Activated CD4-positive, alpha-beta T cell treated with anti-CD3 and anti-CD28 coated beads, Interleukin-10, Interleukin-2, amounts not matched to agents 100 ng/mL and 50 ng/mL, durations not matched to agents 16 hours and 8 hours (primary cell): ENCODE data around the gene OSBPL7.

Experiments
- DNase-seq: peaks from one replicate; pipeline ENCODE4 v3.0.0-alpha.2; 2020

The OSBPL7 gene, protein sequence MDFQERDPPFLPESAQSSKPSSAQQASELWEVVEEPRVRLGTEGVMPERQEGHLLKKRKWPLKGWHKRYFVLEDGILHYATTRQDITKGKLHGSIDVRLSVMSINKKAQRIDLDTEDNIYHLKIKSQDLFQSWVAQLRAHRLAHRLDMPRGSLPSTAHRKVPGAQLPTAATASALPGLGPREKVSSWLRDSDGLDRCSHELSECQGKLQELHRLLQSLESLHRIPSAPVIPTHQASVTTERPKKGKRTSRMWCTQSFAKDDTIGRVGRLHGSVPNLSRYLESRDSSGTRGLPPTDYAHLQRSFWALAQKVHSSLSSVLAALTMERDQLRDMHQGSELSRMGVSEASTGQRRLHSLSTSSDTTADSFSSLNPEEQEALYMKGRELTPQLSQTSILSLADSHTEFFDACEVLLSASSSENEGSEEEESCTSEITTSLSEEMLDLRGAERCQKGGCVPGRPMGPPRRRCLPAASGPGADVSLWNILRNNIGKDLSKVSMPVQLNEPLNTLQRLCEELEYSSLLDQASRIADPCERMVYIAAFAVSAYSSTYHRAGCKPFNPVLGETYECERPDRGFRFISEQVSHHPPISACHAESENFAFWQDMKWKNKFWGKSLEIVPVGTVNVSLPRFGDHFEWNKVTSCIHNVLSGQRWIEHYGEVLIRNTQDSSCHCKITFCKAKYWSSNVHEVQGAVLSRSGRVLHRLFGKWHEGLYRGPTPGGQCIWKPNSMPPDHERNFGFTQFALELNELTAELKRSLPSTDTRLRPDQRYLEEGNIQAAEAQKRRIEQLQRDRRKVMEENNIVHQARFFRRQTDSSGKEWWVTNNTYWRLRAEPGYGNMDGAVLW

DNA sequence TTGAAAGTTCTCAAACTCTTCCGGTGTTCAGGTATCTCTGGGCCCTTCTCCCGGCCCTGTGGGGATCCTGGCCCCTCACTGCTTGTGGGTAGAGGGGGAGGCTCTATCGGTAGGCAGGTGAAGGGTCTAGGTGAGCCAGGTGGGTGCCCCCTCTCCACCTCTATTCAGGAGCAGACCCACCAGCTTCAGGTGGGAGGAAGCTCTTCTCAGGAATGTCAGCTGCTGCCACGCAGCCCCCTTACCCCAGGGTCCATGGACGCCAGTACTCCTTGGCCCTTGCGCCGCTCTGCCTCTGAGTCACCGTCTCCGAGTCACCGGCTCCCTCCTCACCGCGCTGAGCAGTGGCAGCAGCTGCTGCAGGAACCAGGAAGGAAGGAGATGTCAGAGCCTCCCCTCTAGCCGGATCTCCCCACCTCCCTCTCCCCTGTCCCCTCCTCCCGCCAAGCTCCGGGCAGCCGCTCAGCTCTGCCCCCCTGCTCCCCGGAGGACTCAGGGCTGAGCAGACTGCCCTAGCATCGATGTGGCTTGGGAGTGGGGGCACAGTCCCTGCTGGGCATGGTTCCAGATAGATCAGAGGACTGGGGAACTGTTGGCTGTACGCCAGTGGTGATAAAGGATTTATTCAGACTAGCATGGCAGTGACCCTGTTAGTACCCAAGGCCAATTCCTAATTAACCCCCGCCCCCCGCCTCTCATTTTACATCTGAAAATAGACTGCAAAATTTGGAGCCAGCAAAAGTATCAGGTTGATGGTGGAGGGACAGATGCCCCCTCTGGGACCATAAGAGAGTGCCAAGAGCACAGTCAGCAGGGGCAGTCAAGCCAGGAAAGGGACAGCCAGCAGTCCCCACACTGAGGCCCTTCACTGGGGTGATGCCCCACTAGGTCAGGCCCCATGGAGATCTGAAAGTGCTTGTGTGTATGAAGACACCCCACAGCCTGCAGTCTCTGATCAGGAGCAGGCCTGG lies at the start of gene OSBPL7:
TSS of gene OSBPL7 (minus strand) at position 371 of the 968 bp plus-strand sequence. CDS start 1,516 bp downstream, outside the sequence.
- peak; percentile 85 for DNase-seq

DNA sequence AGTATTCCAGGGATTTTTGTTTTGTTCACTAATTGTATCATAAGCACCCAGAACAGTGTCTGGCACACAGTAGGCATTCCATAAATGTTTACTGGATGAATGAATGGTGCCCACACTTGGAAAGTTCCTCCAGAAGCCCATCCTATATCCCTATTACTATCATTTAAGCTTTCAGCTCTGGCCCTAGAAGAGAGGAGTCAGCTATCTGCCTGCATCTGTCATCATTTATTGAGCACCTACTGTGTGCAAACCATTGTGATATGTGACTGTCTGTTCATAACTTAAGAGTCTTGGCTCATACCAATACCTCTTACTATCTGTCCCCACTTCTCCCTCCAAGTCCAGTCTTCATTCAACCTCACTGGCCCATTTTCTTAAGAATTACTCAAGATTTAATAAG lies 49.5 kb upstream of the OSBPL7 start:
- no peak for DNase-seq

DNA sequence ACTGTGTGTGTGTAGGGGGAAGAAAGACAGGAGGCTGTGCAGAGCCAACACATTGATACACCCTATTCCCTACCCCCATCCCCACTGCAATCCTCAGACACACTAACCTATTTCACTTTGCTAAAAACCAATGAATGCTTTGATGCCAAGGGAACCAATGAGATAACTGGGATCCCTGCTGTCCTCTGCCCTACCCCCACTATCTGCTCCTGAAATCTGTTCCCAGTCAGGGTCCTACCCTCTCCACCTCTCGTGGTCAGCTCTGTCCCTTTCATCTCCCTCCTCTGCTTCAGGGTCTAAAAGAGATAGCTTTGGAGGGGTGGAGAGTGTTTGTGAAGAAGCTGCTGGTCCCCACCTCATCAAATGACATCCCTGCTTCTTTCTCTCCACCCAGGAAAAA lies 48.5 kb upstream of the OSBPL7 start:
- DNase-seq: no peak

DNA sequence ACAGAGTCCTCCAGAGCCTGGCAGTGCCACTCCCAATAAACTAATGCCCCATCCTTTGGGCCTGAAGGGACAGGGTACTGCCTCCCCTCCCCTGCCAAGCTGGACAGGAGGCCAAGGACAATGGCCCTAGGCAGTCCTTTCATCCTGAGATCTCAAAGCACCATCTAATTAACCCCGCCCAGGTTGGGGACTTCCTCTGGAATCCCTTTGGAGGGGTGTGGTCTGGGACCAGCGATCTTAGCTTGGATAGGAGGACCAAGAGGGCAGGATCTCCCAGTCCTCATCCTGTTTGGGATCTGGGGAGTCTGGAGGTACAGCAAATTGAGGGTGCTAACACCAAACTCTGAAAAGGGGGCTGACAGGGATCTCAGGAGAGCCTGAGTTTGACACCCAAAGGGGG lies 47.5 kb upstream of the OSBPL7 start:
- no peak for DNase-seq

DNA sequence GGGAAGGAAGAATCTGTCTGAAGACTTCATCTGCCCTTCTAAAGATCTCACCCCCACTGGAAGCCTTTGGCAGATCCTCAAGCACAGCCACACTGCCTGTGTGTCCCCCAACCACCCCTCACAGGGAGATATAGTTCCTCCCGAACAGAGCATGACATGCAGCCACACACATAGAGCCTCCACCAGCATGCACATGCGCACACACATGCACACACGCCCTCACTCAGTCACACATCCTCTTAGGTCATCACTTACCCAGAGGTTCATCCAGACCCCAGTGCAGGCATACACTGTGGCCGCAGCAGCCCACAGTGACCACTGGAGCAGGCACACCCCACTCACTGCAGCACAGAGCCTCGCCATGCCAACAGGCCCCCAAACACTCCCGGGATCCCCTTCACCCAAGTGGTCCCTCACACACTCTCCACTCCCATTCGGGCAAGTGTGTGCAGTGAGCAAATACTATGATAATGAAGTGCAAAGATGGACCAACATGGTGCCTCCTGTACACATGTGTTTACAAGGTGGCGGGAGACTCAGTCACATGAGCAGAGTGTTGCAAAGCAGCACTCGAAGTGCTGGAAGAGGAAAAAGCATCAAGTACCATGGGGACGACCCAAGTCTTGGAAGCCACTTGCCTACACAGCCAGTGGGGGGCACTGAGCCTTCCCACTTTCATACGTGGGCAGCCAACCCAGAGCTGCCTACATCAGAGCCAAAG lies 46.4 kb upstream of the OSBPL7 start:
- DNase-seq: no peak

DNA sequence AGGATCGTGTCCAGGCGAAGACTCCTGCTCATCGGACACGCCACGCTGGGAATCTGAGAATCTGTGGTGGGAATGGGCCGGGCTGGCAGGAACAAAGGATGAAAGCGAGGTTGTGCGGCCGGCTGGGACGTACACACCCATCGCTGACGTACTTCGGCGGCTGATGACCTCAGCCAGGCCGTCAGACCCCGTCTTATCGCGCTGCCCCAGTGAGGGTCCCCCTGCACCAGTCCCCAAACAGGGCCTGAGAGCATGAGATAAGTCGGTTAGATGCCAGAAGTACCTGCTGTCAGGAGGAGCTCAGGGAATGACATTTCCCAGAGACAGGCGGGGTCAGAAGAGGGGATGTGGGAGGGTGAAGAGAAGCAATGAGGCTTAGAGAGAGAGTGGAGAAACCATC lies 45.3 kb upstream of the OSBPL7 start:
- no peak for DNase-seq

DNA sequence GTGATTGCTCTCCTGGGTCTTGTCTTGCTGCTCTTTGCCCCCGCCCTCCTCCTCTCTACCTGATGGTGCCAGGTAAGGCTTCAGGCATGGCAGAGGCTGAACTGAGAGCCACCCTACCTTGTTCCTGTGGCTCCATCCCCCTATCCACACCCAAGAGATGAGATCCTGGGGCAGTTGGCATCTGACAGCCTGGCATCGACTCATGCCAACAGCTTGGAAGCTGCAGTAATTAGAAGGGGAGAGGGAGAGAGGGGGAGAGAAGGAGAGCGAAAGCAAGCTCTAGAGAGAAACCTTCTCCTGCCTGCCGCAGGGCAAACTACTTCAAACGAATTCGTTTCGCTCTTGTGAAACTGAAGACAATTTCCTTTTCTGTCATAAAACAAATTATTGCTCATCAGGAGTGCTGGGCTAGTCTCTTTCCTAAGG lies 43.2 kb upstream of the OSBPL7 start:
- DNase-seq: peak; percentile 66

DNA sequence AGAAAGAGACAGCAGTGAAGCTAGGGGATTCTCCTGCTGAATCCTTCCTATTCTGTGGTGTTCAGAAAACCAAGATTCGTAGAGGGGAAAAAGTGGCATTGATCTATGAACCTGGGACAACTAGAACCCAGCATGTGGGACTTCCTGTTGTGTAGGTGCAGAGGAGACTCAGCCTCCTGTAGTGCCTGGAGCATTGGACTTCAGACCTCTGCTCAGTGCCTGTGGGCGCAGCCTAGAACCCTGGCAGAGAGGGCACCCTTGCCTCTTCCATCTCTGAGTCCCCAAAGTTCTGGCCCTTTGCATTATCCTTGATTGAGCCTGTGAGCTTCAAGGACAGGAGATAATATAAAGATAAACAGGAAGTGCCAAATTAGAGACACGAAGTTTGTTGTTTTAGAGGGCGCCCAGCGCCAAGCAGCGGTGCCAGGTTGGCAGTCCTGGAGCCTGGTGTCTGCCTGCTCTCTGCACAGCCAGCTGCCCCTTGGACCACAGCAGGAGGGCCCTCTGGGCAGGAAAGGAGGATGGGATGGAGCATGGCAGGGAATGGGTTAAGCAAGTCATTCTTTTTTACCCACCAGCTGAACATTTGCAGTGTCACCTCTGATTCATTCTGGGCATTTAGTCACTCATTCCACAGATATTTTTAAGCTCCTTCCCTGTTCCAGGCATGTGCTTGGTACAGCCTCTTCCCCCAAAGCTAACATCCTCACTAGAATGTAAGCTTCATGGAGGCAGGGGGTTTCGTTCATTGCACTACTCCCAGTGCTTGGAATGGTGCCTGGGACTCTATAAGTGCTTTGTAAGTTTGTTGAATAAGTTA lies 41.2 kb upstream of the OSBPL7 start:
- no peak for DNase-seq

DNA sequence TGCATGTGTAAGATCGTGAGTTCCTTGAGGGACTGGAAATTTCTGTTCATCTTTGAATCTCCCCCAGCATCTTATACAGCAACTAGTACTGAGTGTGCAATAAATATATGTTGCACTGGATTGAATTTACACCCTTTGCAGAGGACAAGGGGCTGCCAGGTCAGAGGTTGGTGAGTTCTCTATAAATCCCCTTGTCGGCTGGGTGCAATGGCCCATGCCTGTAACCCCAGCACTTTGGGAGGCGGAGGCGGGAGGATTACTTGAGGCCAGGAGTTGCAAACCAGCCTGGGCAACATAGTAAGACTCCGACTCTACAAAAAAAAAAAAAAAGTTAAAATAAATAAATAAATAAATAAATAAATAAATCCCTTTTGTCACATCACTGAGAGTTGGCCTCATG lies 38.8 kb upstream of the OSBPL7 start:
- DNase-seq: no peak

DNA sequence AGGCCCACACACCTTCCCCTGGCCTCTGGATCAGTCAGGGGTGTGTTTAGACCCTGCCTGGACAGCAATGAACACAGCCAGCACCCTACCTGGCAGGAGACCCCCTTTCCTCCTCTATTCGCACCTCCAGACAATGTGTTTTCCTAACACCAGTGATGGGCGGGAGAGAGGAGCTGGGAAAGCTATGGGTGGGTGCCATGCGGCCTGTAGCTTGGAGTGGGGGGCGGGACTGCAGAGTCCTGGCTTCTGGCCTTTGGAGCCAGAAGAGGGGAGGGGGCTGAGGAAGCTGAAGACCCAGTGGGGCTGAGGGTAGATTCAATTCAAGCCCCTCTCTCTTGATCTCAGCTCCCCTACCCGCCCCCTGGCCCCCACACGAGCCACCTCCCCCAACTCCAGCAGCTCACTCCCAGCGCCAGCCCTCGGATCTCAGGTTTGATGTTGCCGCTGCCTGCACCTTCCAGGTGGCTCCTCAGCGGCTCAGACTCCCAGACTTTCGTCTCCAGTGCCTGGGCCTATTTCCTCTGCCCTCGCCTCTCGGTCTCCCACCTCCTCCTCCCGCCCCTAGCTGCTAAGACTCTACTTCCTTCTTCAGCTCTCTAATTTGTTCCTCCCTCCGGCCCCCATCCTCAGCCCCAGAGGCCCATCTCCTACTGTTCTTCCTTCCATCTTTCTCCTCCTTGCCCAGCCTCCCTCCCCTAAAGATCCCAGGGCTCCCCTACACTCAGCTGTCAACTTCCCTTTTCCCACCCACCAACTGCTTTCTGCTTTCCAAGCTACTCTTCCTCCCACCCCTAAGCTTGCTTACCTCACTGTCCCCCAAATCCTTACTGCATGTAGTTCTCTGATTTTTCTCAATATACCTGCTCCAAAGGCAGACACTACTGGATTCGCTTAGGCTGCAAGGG lies 36.2 kb upstream of the OSBPL7 start:
- no peak for DNase-seq

DNA sequence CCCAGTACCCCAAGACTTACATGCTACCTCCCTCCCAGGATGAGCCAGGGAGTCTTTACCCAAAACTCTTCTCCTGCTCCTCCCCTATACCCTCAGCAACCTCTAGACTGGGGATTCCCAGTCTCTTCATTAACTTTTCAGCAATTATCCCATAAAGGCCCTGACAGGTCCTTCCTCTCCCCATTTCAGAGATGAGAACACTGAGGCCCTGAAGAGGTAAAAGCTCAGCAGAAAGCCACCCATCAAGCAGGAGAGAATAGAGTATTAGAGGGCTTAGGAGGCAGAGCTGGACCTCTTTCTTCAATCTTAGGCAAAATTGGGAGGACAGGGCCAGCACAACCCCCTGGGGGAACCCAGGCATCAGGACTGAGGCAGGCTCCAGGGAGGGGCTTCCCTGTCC lies 35.2 kb upstream of the OSBPL7 start:
- no peak for DNase-seq

DNA sequence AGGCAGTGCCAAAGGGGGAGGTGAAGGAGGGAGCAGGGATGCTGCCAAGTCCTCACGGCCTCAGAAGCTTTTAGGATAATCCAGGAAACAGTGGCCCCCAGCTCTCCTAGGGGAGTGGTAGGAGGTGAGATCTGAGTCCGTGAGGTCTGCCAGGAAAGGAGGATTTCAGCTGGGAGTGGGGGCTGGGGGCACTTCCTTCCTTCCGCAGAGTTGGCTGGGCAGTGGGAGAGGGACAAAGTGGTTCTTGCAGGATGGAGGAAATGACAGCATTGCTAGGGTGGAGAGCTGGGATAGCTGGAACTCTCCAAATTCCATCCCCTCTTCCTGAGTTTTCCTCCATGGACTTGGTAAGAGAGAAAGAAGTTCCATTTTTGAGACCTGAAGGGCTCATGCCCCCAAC lies 34.1 kb upstream of the OSBPL7 start:
- DNase-seq: no peak

DNA sequence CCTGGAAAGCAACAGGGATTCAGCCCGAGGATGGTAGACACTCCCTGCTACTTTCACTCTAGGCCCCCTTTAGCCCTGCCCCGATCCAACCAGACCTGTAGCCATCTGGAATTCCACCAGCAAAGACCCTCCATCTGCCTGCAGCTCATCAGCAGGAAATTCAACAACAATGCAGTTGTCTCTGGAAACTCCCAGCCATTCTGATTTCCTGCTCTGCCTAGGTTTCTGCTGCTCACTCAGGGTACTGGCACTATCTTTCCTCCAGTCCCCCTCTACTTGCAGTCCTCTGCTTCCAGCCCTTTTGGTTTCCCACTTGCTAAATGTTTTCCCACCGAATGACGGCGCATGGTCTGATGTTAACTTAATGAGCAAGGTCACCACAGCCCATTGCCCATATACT lies 32.0 kb upstream of the OSBPL7 start:
- no peak for DNase-seq

DNA sequence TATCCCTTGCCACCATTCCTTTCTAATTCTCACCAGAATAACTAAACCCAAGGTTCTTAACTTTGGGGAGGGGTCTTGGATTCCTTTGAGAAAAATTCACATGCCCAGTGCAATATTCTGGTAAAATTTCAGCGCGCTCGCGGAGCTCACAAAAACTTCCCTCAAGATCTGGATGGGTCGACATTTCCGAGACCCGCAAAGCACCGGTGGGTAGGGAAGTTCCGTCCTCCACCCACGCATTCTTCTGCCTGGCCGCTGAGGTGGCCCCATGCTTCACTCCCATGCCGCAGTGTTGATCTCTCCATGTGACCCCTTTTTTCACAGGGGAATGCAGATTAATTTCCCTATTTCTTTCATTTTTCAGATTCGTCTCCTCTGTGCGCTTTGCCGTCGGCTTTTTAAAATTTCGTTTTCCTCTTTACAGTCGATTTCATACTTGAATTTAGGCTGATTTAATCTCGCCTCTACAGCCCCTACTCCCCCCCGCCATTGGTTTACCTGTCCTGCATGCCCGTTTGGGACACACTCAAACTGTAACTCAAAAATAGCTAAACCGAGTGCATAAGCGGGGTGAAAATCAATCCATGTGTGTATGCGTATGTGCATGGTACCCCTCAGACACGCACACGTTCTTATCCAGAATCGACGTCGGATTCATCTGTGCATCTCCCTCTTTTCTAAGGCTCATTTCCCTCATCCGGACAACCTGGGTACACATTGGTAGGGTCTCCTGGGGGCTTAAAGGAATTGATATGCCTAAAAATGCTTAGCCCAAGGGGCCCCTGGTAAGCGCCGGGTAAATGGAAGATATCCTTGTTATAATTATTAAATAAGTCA lies 30.7 kb upstream of the OSBPL7 start:
- no peak for DNase-seq

DNA sequence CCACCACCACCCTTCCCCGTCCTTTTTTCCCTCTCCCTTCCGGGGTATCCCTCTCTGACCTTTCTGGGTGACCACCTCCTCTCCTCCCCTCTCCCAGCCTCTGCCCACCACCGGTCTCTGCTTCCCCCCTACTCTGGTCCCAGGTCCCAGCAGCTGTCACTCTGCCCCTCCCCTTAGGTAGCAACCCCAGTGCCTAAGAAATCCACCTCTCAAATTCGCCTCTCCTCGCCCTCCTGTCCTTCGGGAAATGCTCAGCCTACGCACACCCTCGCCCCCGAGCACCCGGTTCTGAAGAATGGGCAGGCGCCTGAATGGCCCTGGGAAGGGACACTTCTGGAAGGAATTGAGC lies 30.1 kb upstream of the OSBPL7 start:
- no peak for DNase-seq

DNA sequence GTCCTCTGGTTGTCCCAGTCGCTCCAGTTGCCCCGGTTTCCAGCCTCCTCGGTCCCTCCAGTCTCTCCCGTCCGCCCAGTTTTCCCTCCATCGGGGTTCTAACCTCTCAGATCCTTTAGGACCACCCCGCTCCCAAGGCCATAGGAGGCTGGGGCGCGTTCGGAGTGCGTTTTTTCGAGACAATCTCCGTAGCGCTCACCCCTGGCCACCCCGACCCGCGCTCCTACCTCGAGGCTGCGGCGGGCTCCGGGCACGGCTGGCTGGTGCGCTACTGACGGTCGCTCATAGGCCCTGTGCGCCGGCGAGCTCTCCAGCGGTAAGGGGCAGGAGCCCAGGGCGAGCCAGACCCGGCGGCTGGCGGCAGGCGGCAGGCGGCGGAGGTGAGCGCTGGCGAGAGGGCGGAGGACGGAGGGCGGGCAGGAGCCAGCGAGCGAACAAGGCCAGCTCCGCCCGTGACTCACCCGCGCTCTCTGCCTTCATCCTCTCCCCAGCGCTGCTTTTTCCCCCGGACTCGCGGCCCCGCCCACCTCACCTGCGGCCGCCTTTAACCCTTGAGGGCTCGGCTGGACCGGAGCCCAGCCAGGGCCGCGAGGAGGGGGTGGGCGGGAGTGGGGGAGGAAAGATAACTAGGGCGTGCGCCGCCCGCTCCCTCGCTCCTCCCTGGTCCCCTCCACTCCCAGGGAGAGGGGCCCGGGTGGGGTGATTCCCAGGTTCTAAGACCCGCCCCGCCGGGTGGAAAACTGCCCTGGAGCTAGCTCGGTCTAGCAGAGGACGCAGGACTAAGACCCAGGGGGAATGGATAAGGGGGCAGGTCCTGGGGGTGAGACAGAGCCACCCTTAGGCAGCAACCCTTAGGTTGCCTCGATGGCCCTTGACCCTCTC lies 29.3 kb upstream of the OSBPL7 start, which contains the start of gene SP6:
TSS of gene SP6 (minus strand) at position 472 of the 882 bp plus-strand sequence. CDS start 2,734 bp downstream, outside the sequence.
- peak; percentile 52 for DNase-seq

DNA sequence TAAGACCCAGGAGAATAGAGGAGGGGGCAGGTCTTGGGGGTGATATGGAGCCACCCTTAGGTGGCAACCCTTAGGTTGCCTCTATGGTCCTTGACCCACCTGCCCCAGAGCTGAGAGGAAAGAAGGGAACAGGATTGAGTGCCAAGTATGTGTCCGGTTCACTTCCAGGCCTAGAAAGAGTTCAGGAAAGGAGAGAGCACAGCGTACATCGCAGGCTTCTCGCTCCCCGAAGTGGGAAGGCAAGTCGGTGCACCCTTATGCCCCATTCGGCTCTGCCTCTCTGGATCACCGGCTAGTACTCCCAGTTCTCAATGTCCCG lies 28.7 kb upstream of the OSBPL7 start:
- no peak for DNase-seq

DNA sequence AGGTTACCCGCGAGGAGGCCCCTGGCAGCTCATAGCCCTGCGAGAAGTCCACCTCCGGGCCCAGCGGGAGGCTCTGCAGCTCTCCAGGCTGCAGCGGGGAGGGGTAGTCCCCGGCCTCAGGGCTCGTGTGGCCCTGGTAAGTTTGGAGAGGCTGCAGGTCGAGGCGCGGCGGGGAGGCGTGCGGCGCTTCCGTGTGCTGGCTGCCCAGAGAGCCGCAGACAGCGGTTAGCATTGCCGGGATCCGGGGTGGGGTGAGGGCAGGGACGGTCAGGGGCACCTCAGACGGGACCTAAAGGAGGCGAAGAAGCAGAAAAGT lies 26.6 kb upstream of the OSBPL7 start:
- no peak for DNase-seq
